Activated CD8-positive, alpha-beta memory T cell treated with anti-CD3 and anti-CD28 coated beads, Interleukin-2, amount 50 U/mL, for 1 hour (primary cell): ENCODE measurements around the gene RAB36.

Experiments
- DNase-seq: peaks from one replicate; pipeline ENCODE4 v3.0.0-alpha.2; 2020; ENCODE audit errors: extremely low read depth

The RAB36 gene

DNA sequence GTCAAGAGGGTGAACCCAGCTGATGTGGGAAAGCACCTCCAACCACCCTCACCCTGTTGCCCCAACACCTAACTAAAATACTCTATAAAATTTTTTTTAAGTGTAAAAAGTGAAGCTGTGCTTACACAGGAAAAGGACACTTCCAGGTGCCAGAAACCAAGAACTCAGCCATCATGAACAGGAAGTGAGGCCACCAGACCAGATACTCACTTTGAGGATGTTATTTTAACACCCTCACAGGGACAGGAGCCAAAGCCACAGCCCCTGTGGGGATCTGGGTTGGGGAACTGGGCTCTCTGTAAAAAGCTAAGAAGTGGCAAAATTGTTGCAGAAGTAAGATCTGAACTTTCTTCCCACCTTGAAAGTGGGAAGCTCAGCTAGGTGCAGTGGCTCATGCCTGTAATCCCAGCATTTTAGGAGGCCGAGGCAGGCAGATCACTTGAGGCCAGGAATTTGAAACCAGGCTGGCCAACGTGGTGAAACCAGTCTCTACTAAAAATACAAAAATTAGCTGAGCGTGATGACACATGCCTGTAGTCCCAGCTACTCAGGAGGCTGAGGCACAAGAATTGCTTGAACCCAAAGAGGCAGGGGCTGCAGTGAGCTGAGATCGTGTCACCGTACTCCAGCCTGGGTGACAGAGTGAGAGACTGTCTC, 7.2 kb upstream of the RAB36 start:
- DNase-seq: no peak

DNA sequence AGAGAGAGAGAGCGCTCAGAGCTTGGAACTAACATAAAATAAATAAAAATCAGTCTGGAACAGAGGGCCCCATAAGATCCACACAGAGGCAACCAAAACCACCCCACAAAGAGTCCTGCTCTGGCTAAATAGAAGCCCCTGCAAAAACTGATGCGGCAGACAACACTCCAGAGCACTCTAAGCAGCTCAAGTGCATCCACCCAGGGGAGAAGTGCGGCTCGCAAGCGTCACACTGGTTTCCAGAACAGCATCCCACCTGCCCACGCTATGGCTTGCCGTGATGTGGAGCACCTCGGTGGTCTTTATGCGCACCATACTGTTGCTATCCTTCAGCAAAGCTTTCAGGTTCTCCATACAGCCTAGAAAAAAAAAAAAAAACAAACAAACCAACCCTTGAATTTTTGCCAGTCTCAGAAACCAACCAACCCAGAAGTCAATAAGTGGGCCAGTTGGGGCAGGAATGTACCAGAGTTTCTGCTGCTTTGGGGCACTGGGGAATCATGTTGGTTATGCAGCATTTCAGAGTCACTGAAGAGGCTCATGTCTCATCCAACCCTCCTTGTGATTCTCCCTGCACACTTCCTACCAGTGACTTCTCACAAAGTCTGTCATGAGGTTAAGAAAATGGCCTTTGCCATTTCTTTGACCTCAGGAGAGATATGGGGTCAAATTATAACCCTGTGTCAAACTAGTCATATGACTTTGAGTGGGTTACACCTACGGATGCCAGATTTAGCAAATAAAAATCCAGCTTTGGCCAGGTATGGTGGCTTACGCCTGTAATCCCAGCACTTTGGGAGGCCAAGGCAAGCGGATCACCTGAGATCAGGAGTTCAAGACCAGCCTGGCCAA, 6.5 kb upstream of the RAB36 start:
- no peak for DNase-seq

DNA sequence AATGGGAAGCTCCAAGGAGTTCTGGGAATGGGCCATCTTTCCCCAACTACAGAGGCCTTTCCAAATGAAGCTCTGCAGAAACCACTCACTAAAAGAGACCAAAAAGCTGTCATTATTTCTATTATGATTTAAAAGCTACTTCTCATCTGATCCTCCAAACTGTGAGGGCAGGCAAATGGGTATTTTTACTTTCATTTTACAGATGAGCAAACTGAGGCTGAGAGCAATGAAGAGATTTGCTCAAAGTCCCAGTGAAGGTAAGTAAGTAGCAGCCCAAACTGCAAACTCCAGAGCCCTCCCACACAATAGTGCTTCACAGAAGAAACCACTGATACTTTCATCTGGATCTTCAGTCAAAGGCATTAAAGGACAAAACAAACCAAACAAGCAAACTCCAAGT, 4.9 kb upstream of the RAB36 start:
- no peak for DNase-seq

DNA sequence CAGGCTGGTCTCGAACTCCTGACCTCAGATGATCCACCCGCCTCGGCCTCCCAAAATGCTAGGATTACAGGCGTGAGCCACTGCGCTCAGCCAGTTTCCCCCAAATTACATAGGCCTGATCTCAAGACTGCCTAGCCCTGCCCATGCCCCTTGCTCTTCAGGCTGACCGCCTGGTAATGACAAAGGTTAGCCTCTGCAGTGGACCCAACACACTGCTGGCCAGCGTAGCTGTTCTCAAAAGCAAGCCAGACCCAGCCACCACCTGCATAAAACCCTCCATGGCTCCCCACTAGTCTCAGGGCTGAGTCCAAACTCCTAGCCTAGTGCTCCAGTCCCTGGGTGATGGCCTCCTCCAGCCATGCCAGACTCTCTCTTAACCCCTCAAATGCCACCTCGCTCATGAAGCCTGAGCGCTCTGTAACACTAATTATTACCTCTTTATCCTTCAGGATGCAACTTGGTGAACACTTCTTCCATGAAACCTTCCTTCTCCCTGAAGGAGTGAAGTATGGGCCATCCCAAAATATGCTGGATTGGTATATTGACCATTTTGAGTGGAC, 2.7 kb upstream of the RAB36 start:
- DNase-seq: no peak

DNA sequence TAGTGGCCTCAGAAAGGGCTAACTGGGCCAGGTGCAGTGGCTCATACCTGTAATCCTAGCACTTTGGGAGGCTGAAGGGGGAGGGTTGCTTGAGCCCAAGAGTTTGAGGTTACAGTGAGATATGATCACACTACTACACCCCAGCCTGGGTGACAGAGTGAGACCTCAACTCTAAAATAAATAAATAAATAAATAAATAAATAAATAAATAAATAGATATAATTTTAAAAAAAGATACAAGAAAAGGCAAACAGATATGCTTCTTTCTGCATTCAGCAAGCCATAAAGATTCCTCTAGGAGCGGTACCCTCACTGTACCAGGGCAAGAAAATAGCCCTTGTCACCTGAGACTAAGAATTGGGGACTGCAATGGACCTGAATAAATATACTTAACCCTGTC, 2.2 kb upstream of the RAB36 start:
- DNase-seq: no peak

DNA sequence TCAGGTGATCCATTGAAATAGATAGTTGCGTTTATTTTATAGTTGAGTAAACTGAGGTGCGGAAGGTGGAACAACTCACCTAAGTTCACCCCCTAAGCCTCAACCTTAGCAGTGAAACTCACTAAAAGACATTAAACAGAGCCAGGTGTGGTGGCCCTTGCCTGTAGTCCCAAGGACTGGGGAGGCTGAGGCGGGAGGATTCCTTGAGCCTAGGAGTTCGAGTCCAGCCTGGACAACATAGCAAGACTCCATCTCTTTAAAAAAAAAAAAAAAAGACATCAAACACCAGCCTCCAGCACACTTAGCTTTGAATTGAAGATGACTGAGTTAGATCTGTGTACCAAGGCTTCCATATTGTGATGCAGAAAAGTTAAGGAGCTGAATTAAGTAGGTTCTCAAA, 845 bp upstream of the RAB36 start:
- DNase-seq: no peak

DNA sequence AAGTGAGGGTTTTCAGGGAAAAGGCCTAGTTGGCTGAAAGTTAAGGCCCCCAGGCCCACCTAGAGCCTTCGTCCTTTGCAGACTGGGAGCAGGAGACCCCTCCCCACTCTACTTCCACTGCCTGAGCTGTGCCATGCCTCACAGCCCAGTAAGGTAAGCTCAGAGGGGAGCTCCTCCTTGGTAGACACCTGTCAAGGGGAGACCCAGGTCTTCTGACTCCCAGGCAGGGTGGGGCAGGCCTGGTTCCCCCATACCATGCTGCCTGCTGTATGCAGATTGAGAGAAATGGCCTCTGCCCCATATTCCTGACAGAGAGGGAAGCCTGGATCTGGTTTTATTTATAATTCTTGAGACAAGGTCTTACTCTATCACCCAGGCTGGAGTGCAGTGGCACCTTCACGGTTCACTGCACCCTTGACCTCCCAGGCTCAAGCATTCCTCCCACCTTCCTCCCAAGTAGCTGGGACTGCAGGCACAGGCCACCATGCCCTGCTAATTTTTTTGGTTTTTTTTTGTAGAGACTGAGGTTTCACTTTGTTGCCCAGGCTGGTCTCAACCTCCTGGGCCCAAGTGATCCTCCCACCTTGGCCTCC, 697 bp downstream of the RAB36 start:
- DNase-seq: no peak

DNA sequence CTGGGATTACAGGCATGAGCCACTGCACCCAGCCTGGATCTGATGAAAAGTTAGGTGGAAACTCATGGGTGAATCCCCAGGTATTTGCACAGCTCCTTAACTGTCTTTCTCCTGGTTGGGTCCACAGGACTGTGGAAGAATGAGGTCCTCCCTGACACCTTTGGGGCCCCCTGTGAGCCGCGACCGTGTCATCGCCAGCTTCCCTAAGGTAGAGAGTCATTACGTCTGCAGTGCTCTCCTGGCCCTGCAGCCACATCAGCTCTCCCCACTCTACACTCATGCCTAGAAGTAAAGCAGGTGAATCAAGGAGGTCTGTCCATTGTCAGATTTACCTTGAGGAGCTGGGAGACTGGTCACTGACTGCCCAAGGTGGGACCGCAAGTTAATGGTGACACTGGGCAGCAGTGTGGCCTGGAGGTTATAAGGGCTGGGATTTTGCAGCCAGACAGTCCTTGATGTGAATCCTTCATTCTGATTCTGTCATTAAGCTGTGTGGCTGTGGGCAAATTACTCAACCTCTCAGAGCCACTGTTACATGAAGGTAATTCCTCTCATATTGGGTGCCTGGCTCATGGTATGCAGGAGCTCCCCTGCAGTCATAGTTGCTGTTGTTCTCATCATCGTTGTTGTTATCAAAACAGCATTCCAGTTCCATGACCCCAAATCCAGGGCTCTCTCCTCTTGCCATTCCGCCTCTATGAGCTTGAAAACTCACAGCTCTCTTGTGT, 1.4 kb downstream of the RAB36 start:
- no peak for DNase-seq

DNA sequence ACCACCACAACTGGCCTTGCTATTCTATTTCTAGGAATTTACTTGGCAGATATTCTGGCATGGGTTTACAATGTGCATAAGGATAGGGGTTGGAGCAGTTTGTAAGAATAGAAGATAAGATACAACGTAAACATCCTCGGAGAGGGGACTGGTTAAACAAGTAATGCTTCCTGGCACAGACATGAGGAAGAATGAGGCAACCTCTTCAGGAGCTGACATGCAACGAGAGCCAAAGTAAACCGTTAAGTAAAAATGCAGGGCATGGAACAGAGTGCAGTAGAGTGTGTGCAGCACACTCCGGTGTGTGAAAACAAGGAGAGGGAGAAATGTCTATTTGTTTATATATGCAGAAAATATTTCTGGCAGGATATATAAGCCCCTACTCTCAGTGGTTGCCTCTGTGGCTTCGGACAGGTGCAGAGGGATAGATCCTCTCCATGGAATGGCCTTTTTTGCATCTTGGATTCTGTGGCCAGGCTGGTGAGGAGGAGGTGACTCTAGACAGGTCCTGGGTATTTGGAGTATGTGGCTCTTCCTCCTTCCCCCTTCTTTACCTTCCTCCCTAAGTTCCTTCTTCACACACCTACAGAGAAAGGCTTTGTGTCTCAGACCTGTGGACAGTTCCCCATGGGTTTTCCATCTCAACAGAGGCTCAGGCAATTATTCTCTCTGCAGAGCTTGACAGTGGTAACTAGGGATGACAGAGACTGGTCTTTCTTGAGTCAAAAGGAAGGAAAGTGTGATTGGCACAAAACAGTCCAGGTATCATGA, 2.5 kb downstream of the RAB36 start:
- no peak for DNase-seq

DNA sequence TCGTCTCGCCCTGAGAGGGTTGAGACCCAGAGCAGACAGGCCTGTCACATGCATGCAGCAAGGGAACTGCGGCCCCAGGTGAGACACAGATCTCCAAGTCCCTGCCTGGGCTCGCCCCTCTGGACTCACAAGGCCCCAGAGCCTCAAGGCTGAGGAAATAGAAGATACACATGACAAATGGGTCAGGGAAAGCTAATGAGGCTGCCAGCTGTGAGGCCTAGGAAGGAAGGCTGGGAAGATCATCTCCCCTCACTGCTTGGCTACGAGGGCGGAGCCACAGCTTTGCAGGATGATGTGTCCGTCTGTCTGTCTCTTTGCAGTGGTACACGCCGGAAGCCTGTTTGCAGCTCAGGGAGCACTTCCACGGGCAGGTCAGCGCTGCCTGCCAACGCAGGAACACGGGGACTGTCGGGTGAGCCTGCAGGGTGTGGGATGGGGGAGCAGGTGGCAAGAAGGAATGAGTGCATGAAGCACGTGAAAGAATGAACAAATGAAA, 4.5 kb downstream of the RAB36 start:
- DNase-seq: no peak

DNA sequence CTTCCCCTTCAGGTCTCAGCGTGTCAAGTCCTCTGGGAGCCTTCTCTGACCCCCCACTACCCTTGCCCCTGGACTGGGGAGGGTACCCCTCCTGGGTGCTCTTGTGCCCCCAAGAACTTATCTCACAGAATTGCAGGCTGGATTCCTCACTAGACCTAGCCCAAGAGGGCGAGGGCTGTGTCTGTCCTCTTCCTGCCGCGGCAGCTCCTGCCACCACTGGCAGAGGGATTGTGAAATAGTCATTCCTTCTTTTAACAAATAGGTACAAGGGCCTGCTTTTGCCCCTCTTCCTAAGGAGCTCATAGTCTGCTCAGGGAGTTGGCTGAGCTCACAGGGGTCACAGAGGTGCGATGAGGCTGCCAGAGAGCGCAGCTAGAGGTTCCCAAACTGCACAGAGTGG, 5.5 kb downstream of the RAB36 start:
- DNase-seq: no peak

DNA sequence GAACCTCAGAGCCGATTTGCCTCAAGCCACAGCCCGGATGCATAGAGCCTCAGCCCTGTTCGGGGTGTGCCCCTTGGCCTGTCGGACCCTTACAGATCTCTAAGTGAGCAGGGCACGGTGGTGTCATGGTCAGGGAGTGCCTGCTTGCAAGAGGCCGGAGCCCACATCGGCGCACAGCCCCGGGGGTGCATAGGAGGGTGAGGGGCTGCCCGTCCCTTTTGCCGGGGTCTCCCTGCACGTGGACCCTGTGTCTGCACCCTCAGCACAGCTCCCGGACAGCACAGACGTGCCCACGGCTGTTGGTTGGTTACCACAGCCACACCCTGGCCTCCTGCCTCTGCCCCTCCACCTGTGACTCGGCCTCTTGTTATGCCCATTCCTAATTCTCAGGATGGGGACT, 6.5 kb downstream of the RAB36 start:
- DNase-seq: no peak

DNA sequence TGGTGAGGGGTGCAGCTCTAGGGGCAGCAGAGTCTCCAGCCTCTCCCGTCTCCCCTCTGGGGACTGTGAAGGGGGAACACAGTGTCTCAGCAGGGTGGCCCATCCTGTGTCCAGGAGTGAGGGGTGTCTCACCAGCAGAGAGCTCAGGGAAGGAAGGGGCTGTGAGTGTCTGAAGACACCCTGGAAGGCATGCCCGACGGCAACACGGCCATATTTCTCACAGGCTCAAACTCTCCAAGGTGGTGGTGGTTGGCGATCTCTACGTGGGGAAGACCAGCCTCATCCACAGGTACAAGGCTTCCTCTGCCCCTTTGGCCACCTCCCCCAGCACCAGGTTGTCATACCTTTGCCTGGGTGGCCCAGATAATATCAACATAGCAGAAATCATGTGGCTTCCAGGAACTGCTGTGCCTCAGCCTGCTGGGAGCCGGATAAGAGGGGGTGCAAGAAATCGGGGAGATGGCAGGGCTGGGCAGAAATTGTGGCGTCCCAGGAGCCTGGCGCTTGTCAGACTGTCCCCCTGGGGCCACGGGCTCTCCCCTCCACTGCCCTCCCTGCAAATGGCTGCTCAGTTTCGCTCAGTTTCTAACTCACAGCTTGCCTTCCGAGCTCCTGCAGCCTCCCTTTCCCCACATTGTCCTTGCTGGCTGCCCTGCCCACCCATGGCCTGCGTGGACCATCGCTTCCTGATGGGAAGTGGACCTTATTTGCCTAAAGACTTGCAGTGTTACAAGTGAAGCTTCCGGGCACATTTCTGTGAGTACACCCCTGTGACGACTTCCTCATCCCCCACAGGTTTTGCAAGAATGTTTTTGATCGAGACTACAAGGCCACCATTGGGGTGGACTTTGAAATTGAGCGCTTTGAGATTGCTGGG, 7.2 kb downstream of the RAB36 start:
- no peak for DNase-seq

DNA sequence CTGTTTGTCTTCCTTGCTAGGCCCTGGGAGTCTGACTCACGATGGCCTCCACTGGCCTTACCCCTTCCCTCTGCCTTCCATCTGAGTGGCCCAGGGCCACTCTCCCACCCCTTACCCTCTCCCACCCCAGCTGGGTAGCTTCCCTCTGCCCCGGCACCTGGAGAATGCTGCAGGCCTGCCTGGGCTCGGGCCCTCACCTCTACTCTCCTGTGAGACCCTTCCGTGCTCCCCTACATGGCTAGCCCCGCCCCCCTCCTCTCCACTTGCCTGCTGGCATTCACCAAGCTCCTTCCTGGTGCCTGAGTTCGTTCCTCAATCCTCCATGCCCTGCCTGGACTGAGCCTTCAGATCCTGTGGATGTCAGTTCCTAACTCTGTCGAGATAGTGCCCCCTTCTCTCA, 8.7 kb downstream of the RAB36 start:
- no peak for DNase-seq

DNA sequence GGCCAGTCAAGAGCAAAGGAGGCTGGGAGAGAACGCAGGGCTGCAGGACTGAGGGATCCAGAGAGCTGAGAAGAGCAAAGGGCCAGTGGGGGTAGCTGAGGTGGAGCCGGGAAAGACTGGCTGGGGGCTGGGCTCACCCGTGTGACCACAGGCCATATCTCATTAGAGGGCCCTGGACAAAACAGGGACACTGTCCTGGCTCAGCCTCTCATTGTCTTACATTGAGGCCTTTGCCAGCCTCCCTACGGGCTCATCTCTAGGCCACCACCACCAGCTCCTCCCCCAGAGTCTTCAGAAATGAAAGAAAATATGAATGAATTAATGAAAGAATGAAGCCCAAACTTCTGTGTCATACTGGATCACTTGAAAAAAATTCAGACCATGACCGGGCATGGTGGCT, 9.2 kb downstream of the RAB36 start:
- no peak for DNase-seq

DNA sequence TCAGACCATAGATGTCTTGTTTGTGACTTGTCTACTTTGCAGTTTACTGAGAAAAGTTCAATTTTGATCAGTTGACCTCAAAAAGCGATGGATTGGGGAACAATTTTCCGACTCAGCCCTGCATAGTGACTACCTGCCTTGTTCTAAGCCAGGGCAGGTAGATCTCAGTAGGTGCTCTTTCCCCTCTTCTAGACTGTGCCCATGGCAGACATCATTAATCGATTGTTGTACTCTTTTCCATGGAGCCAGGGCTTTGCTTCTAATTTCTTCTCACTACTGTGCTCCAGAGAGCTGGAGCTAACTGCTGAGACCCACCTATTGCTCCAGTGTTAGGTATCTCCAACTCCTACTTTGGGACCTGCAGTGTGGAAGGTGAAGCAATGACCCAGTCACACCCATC, 9.9 kb downstream of the RAB36 start:
- no peak for DNase-seq

DNA sequence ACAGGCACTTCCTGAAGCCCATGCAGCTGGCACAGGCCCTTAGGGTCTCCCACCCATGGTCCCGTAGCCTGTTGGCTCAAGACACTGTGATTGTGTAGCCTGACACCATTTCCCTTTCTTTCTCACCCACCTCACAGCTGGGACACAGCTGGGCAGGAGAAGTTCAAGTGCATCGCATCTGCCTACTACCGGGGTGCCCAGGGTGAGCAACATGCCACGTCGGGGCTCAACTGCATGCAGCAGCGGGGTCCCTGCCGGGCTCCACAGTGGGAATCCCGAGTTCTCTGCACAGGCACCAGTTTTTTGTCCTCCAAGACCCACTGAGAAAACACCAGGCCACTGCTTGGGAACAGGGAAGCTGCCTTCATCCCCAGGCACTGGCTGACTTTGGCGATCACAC, 10.6 kb downstream of the RAB36 start:
- no peak for DNase-seq

DNA sequence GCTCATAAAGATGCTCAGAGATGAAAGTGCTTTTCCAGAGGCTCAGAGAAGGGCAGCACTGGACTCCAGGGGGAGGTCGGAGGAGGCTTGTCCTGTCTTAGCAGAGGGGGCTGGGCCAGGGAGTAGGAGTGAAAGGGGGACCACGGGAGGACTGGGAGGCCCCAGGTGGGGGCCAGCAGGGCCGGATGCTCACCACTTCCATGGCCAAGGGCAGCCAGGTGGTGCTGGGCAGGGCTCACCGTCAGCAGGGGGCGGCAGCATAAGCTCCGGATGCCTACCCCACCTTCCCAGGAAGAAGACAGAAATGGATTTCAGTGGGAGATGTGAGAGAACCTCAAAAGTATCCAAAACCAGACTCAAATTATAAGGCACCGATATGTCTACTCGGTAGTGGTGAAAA, 11.0 kb downstream of the RAB36 start:
- no peak for DNase-seq

DNA sequence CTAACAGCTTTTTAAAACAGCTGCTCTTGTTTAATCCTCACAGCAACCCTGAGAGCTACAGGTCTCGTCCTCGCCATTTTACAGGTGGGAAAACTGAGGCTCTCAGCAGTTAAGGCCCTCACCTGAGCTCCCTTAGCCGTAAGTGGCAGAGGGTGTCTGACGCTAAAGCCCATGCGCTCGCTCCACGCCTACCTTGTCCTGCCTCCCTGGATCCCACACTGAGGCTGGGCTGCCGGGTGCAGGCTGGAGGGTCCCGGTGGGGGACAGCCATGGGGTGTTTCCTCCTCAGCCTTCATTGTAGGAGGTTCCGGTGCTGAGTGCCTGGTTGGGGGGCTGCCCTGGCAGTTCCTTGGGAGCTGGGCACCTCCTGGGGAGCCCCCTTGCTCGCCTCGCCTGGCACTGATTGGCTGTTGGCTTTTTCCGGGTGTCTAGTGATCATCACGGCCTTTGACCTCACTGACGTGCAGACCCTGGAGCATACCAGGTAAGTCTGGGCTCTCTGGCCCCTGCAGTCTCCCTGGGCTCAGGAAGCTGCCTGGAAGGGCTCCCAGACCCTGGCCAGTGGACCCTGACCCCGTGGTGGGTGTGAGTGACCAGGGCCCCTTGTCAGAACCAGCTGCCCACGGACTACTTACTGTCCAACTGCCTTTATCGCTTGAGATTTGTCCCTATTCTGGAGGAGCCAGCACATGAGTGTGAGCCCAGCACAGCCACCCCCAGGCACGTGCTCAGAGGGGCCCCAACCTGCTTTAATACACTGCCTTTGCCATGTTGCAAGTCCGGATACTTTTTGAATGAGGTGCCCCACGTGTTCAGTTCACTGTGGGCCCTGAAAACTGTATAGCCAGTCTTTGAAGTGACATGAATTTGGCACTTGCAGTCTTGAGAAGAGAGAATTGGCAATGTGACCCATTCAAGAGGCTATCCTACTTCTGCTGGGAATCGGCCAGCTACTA, 12.6 kb downstream of the RAB36 start:
- no peak for DNase-seq
